ENCODE measurements around the gene ACSM6.
"Not testable (repeated sequence)": the region's sequence is repeated elsewhere in the genome, so short reads cannot be mapped to it uniquely, and the experiment has no call there.

ACSM6 gene

GRCh38 chr10:95220539-95220938 lies 26.5 kb downstream of the ACSM6 start:
- DNase-seq = no peak

- no peak for DNase-seq
Observed at GRCh38 chr10:95221124-95221523, 27.1 kb downstream of the ACSM6 start.

GRCh38 chr10:95225136-95225535 lies 31.1 kb downstream of the ACSM6 start:
- no peak for DNase-seq

DNA sequence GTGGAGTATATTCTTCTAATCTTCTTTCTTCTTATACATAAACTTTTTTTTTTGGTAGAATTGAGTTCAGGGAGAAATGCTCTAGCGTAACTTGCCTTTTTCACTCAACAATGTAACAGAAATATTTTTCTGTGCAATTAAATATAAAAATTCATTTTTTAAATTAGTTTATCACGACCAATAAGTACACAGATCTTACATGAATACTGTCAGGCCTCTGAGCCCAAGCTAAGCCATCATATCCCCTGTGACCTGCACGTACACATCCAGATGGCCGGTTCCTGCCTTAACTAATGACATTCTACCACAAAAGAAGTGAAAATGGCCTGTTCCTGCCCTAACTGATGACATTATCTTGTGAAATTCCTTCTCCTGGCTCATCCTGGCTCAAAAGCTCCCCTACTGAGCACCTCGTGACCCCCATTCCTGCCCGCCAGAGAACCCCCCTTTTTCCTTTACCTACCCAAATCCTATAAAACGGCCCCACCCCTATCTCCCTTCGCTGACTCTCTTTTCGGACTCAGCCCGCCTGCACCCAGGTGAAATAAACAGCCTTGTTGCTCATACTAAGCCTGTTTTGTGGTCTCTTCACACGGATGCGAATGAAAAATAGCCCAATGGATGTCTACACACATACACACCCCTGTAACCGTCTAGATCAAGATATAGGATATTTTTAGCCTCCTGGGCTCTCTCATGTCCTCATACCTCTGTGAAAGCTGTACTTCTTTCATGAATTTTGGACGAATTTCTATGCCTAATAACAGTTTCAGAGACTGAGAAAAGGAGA lies 35.1 kb downstream of the ACSM6 start:
- DNase-seq = not testable (repeated sequence)

DNA sequence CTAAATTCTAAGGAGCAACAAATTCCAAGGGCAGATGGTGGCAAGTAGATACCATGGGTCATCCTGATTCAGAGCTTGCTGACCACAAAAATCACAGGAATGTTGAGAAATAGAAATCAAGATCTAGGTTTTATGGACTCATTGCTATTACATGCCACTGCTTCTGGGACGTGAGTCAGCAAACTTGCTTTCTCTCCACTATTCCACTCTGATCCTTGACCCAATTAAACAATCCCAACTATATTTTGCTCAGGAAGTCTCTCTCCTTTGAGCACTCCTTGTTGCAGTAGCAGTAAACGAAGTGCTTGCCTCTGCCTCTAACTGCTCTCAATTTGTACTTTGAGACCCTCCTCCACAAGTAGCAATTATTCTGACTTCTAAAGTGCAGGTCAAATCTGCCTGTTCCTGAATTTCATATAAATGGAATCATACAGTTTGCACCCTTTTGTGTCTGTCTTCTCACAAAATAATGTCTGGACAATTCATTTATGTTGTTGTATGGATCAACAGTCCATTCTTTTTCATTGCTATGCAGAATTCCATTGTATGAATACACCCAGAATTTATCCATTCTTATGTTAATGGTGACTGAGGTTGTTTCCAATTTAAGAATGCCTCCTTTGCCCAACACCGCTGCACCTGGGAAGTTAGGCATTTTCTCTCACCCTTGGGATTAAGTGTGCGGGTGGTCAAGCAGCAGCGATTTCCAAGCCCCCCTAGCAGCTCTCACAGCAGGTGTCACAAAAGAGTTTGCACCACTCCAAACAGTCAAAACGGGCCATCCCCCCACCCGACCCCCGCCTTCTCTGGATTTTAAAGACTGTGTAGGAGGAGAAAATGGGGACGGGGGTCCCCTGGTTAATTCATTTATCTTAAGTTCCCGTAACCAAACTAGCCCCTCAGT lies 35.9 kb downstream of the ACSM6 start:
- DNase-seq = no peak

GRCh38 chr10:95230677-95231586 lies 36.9 kb downstream of the ACSM6 start:
- not testable (repeated sequence) for DNase-seq

GRCh38 chr10:95233377-95234034 lies 39.5 kb downstream of the ACSM6 start:
- DNase-seq = no peak

- DNase-seq = no peak
Observed at GRCh38 chr10:95234951-95235350, 40.9 kb downstream of the ACSM6 start.

DNA sequence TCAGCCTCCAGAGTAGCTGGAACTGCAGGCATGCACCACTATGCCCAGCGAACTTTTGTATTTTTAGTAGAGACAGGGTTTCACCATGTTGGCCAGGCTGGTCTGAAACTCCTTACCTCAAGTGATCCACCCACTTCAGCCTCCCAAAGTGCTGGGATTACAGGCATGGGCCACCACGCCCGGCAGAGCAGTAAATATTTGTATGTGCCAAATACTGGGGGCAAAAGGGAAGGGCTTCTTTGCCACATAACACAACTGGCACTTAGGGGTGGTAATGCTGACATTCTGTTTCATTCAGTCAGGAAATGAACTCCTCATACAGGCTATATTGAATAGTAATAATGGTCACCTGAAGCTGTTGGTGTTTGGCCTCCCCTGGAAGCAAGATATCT lies 41.6 kb downstream of the ACSM6 start:
- no peak for DNase-seq

DNA sequence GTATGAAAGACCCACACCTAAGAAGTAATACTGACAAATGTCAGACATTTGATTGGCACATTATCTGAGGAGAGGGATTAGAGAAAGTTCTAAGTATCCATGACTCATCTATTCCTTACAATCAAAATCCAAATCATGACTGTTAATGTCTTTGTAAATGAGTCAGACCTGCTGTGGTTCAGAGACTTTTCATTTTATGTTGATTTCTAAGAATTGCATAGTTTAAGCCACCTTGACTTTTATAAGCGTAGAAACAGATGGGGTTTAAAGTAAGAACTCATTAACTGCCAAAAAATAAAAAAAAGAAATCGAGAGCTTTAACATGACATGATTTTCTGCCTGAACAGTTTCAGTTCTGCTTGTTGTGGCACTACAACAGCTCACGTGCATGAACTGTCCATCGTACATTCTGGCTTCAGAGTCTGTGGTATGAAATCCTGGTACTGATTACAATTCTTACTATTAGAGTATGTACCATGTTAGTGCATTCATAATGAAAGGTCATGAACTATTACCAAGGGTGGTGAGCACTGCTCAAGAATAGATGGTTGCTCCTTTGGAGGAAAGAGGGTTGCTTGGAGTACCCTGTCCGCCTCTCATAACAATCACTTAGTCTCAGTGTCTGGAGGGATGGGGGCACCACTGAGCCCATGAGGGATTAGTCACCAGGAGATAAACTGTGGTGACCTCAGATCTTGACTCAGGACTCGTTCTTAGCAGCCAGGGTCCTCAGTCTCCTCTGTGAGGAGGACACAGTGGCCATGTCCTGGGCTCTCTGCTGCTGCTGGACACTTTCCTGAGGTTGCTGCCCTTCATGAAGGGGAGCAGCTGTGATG lies 42.2 kb downstream of the ACSM6 start:
- DNase-seq = no peak

DNA sequence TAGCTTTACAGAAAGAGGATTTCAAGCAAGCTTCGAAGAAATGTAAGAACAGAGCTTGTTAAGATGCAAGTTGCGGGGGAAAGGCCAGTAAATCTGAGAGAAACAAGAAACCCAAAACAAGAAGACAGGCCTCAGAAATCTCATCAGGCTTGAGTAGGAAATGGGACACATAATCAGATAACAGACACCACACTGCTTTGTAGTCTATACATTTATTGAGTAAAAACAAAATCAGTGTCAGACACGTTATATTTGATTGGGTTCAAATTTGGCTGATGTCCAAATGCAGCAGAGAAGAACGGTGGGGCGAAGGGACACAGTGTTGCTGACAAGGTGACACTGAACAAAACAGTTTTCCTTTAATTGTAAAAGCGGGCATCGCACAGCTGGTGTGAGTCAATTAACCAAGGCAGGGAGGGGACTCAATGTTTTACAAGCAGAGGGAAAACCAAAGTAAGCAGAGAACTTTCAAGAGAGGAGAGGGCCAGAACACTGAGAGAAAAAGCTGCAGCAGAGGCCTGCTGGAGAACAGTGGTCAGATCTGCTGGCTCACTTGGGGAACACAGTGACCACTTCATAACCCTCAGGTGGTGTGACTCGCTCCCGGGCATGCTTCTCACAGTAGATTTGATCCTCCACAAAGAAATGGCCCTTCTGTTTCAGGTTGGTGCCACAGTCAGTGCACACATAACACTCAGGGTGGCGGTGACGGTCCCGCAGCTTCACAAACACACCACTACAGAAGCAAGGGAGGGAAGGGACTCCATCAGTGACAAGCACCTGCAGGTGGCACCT lies 43.5 kb downstream of the ACSM6 start:
- DNase-seq = no peak

GRCh38 chr10:95240096-95240495 lies 46.1 kb downstream of the ACSM6 start:
- DNase-seq = not testable (repeated sequence)

GRCh38 chr10:95240811-95241210 lies 46.8 kb downstream of the ACSM6 start:
- DNase-seq = no peak

DNA sequence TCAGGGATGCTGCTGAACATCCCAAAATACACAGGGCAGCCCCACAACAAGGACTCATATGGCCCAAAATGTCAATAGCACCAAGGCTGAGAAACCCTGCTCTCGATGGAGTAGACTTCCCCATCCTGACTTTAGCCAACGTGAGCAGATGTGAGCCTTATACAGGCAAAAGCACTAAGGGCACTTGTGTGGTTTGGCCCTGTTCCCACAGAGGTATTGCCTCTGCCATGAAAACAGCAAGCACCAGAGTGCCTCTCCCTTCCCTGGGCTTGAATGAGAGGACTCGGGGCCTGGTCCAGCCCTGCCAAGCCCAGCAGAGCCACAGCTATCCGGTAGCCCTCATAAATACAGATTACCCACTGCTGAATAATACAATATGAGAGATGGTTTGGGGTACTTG lies 47.5 kb downstream of the ACSM6 start:
- no peak for DNase-seq

DNA sequence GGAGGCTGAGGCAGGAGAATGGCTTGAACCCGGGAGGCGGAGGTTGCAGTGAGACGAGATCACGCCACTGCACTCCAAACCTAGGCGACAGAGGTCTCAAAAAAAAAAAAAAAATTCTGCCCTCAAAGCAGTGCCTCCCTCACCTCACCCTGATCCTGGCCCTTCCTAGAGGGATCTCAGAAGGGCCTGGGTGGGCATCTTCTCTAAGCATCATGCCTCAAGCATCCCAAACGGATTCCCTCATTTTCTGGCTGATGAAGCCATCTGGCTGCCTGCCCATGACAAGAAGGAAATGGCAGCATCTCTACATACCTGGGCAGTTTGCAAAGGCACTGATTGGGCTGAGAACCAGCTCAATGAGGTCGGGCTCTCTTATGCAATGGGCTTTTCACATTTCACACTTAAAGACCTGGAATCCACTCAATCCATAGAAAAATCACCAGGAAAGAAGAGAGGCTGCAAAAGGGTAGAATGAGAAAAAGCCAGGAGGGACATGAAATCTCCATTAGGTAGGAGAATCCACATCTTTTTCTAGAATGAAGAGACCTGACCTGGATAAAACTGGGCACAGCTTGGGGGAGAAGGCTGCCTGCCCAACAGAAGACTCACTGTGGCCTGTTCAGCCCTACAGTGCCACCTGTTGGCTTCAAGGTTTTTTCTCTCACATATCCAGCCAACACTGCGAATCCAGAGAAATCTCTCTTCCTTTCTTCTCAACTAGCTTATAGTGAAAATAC lies 48.7 kb downstream of the ACSM6 start:
- no peak for DNase-seq

DNA sequence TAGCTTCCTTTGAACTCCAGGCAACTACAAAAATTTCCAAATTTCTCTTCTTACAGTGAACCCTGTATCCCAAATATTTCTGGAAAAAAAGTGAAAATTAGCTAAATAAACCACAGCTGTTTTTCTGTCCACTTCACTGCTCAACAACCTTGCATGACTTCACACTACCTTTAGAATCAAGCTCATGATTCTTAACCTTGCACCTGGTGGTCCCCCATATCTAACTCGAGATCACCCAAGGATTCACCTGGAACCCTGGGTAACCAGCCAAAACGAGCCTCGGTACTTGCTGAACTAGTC lies 49.2 kb downstream of the ACSM6 start:
- DNase-seq = no peak

GRCh38 chr10:95244152-95244551 lies 50.1 kb downstream of the ACSM6 start:
- DNase-seq = no peak

- no peak for DNase-seq
Observed at GRCh38 chr10:95245425-95246055, 51.5 kb downstream of the ACSM6 start.

DNA sequence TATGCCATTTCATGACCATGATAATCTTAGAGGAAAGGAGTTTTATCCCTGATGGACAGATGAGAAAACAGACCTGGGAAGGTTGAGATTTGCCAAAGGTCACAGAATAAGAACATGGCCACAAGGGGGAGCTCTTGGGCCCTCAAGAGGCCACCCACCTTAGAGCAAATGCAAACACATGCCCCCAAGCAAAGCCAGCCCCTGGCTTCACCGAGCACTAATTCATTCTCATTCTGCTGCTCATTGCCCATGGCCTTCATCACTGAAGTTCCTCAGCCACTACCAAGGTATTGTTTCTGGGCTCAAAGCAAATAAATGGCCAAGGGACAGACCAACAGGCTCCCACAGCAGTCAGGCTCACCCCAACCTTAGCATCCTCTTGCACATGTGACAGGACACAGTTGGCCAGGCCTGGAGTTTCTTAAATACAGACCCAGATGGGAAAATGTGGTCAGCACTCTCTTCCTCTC lies 52.6 kb downstream of the ACSM6 start:
- peak; percentile 10 for DNase-seq
